HFFc6 (cell line): ENCODE results near the gene ATP2A2. TPM values are rescaled to one million over a fixed set of nuclear protein-coding genes. Genes with fewer than 3 reads are reported as not detected.

Source experiments
- DNase-seq: peaks from one replicate; pipeline ENCODE4 v3.0.0-alpha.2; 2018
- H3K27ac Mint-ChIP-seq: 2 replicates; pipeline ENCODE4 v1.8.0; 2020; ENCODE audit warnings: mild to moderate bottlenecking, mixed read lengths
- H3K27me3 Mint-ChIP-seq: 2 replicates; pipeline ENCODE4 v1.8.0; 2021; ENCODE audit warnings: mild to moderate bottlenecking, moderate library complexity, mixed read lengths; ENCODE audit not compliant: insufficient read depth
- H3K36me3 Mint-ChIP-seq: 2 replicates; pipeline ENCODE4 v1.8.0; 2021; ENCODE audit warnings: low read depth, mixed read lengths
- H3K4me1 Mint-ChIP-seq: 2 replicates; pipeline ENCODE4 v1.8.0; 2020; ENCODE audit warnings: low read depth, mixed read lengths
- H3K4me3 Mint-ChIP-seq: 2 replicates; pipeline ENCODE4 v1.8.0; 2020; ENCODE audit warnings: mild to moderate bottlenecking, moderate library complexity, mixed read lengths
- H3K9me3 Mint-ChIP-seq: 2 replicates; pipeline ENCODE4 v1.8.0; 2020; ENCODE audit warnings: mild to moderate bottlenecking, mixed read lengths
- CTCF ChIP-seq: fragments of 200-600 bp; sonication (generic); IDR thresholded peaks from 2 replicates; pipeline ENCODE4 v1.5.0; 2021; ENCODE audit warnings: antibody characterized with exemption, mild to moderate bottlenecking
- total RNA-seq, 6 experiments: library from RNA; stranded (reverse); fragmentation: NEBNext Ultra II Directional; extraction: Animal tissue kit (Norgen Biotek cat#: 25700); gene quantifications; 2 replicates in 1 of 6; 3 replicates in 5 of 6; pipeline ENCODE4 v1.2.3, GENCODE V29; 2021

ATP2A2 gene
- total RNA-seq, 6 experiments from 2014 or later = 254 to 286 (median 267) TPM

GRCh38 chr12:110243227-110243626 is 37.8 kb upstream of the ATP2A2 start:
- no peak overlapping the region for H3K27ac Mint-ChIP-seq
- TF ChIP-seq CTCF = no peak
- H3K4me3 Mint-ChIP-seq = no peak overlapping the region
- H3K36me3 Mint-ChIP-seq = no peaks in the 10 kb centered on the region; the same call in 1 of the 2 replicates
- no peak for DNase-seq
- H3K27me3 Mint-ChIP-seq = peaks cover 2% of the 10 kb centered on the region
- H3K9me3 Mint-ChIP-seq = no peaks in the 10 kb centered on the region
- peaks cover 17% of the 10 kb centered on the region for H3K4me1 Mint-ChIP-seq

DNA sequence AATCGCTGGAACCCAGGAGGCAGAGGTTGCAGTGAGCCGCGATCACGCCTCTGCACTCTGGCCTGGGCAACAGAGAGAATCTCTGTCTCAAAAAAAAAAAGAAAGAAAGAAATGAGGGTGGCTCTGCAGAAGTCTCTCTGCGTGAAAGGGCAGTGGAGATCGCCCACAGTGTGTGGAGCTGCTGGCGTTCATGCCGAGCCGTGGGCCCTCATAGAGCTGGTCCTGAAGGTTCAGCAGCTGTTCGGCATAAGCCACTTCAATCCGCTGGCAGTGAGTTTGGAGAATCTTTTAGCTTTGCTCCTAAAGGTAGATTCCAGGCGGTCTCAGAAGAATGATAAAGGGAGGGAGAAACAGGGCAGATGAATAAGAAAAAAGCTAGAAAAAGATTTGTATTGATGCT is 36.7 kb upstream of the ATP2A2 start:
- DNase-seq = no peak
- no peak for TF ChIP-seq CTCF
- Mint-ChIP-seq H3K27ac (no peak overlapping the region), H3K4me1 (peaks cover 25% of the 10 kb centered on the region), H3K4me3 (no peak overlapping the region), H3K27me3 (peaks cover 3% of the 10 kb centered on the region), H3K36me3 (no peaks in the 10 kb centered on the region; the same call in 1 of the 2 replicates), H3K9me3 (no peaks in the 10 kb centered on the region)

DNA sequence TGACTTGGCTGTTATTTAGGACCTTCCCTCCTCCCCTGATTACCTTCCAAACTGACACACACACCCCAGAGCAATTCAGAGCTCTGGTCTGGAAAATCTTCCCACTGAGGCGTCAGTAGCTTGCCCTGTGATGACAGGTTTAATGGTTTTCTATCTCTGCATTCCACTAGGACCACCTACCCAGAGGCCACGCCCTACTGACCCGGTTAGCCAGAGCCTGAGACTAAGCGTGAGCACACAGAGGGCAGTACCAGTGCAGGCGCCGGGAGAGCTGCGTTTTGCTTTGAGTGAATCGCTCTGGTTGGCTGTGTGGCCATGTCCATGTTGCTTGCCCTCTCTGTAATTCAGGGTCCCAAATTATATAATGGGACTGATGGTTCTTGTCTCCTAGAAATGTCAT is 36.2 kb upstream of the ATP2A2 start:
- no peaks in the 10 kb centered on the region; the same call in 1 of the 2 replicates for H3K36me3 Mint-ChIP-seq
- peaks cover 3% of the 10 kb centered on the region for H3K27me3 Mint-ChIP-seq
- no peaks in the 10 kb centered on the region for H3K9me3 Mint-ChIP-seq
- no peak for TF ChIP-seq CTCF
- H3K27ac Mint-ChIP-seq = no peak overlapping the region
- peaks cover 24% of the 10 kb centered on the region for H3K4me1 Mint-ChIP-seq
- no peak for DNase-seq
- H3K4me3 Mint-ChIP-seq = no peak overlapping the region

DNA sequence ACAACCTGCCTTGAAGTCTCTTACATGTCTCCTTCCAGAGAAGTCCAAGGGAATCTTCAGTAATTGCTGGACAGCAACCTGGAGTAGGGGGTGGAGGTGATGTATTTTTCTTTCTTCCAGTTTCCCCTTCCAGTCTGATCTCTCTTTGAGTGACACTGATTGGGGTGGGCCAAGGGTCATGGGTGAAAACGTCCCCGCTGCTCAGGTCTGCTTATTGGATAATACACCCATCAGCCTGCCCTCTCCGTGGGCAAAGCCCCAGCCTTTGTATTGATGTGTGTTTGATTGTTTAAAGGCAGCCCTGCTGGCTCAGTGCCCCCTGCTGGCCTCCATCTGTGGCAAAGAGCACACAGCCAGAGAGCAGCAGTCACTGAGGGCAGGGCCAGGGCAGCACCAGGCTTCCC is 35.7 kb upstream of the ATP2A2 start:
- Mint-ChIP-seq H3K4me3 (no peak overlapping the region), H3K36me3 (no peaks in the 10 kb centered on the region; the same call in 1 of the 2 replicates), H3K27me3 (peaks cover 3% of the 10 kb centered on the region), H3K9me3 (no peaks in the 10 kb centered on the region), H3K27ac (no peak overlapping the region), H3K4me1 (peaks cover 18% of the 10 kb centered on the region)
- TF ChIP-seq CTCF = peak; percentile 72
- no peak for DNase-seq

- no peak for DNase-seq
- no peak for TF ChIP-seq CTCF
- Mint-ChIP-seq H3K27ac (no peak overlapping the region), H3K9me3 (no peaks in the 10 kb centered on the region), H3K4me1 (peaks cover 18% of the 10 kb centered on the region), H3K27me3 (peaks cover 3% of the 10 kb centered on the region), H3K4me3 (no peak overlapping the region), H3K36me3 (no peaks in the 10 kb centered on the region; the same call in 1 of the 2 replicates)
These were observed 34.3 kb upstream of the ATP2A2 start for GRCh38 chr12:110246636-110247339.
